HG03095 (cell line): ENCODE measurements around the gene ZNF846.
"Not testable (repeated sequence)": the region's sequence is repeated elsewhere in the genome, so short reads cannot be mapped to it uniquely, and the experiment has no call there.

Experiments
- ATAC-seq: cut with Tn5 transposase; IDR thresholded peaks from one replicate; pipeline ENCODE4 v1.9.1; 2021; ENCODE audit warnings: moderate library complexity; ENCODE audit not compliant: unreplicated experiment

ZNF846 gene

GRCh38 chr19:9768175-9769112, at the start of gene ZNF846:
TSS of gene ZNF846 (minus strand) at chr19:9768738. CDS start at chr19:9764950, 3,788 bp downstream.
- ATAC-seq, result peak; percentile 94

GRCh38 chr19:9818175-9818733, 49.7 kb upstream of the ZNF846 start:
- no peak for ATAC-seq

GRCh38 chr19:9811139-9811538, 42.6 kb upstream of the ZNF846 start:
- ATAC-seq, result no peak

- no peak for ATAC-seq
Observed at GRCh38 chr19:9808855-9809824, 40.6 kb upstream of the ZNF846 start.

- ATAC-seq, result no peak
Observed at GRCh38 chr19:9806803-9807202, 38.3 kb upstream of the ZNF846 start.

GRCh38 chr19:9801976-9802375, 33.4 kb upstream of the ZNF846 start:
- no peak for ATAC-seq

- ATAC-seq, result no peak
Observed at GRCh38 chr19:9799162-9799561, 30.6 kb upstream of the ZNF846 start.

- ATAC-seq, result no peak
Observed at GRCh38 chr19:9797871-9798270, 29.3 kb upstream of the ZNF846 start.

- ATAC-seq, result peak; percentile 34
Observed at GRCh38 chr19:9796113-9796773, 27.7 kb upstream of the ZNF846 start.

- ATAC-seq, result no peak
Observed at GRCh38 chr19:9793071-9793591, 24.6 kb upstream of the ZNF846 start.

GRCh38 chr19:9792206-9793070, 23.9 kb upstream of the ZNF846 start:
- ATAC-seq, result no peak

- ATAC-seq, result no peak
Observed at GRCh38 chr19:9791552-9792205, 23.1 kb upstream of the ZNF846 start.

GRCh38 chr19:9791073-9791367, 22.5 kb upstream of the ZNF846 start:
- ATAC-seq, result not testable (repeated sequence)

- ATAC-seq, result not testable (repeated sequence)
Observed at GRCh38 chr19:9789579-9789978, 21.0 kb upstream of the ZNF846 start.

GRCh38 chr19:9789066-9789465, 20.5 kb upstream of the ZNF846 start:
- ATAC-seq, result no peak

GRCh38 chr19:9788604-9789003, 20.1 kb upstream of the ZNF846 start:
- ATAC-seq, result not testable (repeated sequence)

GRCh38 chr19:9786819-9787218, 18.3 kb upstream of the ZNF846 start:
- no peak for ATAC-seq

- ATAC-seq, result no peak
Observed at GRCh38 chr19:9786342-9786741, 17.8 kb upstream of the ZNF846 start.
